Activated CD8-positive, alpha-beta memory T cell treated with anti-CD3 and anti-CD28 coated beads, Interleukin-2, amount 50 U/mL, for 48 hours (primary cell): ENCODE measurements around the gene GOLGA1.

Experiments used
- DNase-seq: peaks from one replicate; pipeline ENCODE4 v3.0.0-alpha.2; 2020

GOLGA1 gene

DNA sequence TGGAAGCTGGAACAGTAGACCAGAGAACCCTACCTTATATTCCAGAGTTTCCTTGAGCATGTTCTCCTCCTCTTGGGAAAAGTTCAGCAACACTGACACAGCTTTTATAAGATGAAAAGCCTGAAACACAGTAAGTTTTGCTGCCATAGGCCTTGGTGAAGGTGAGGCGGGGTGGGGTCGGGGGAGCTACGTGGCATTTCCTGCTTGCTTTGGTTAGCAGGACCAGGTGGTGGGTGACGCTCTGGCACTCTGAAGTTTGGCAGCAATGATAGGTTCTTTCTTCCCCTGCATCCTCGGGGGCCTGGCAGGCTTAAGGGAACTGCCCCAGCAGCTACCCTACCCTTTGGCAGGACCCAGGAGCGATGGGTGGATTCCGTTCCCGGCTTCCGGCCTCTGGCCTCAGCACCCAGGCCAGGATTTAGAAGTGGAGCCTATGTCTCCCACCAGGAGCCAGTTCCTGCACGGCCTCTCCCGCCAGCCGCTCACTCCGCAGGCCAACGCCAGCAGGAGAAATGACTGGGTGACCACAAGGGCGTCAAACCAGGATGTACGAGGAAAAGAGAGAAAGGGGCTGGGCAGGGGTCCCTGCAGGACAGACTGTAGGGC, 59.6 kb downstream of the GOLGA1 start:
- no peak for DNase-seq

DNA sequence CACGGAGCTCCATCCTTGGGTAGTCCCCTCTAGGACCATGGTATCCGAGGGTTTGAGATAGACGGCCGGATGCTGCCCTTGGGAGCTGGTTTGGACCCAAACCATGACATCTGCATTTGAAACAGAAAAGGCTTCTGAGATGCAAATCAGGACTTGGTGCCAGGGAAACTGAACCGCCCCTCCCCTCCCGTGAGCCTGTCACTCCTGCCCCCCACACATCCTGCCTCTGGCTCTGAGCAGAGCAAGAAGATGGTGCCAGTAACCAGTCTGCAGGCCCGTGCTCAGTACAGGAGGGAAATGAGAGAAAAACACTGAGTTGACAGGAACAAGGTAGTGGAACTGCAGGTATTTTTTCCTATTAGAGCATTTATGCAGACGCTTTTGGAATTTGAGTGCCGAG, 60.4 kb downstream of the GOLGA1 start:
- no peak for DNase-seq

DNA sequence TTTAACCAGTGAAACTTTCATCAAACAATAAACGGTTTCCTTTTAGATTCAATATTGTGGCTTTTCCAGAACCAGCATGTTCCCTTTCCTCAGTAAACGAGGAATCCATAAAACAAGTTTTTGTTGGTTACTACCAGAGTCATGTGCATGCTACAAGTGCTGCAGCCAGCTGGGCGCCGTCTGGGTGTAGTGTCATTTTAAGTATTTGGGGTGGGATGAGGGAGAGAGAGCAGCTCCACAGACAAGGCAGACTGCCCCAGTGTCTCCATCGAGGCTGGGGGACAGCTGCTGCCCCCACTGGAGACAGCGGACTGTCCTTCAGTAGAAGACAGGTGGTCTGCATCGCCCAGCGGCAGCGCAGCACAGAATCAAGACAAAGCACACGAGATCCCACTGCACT, 61.7 kb downstream of the GOLGA1 start:
- DNase-seq = no peak

DNA sequence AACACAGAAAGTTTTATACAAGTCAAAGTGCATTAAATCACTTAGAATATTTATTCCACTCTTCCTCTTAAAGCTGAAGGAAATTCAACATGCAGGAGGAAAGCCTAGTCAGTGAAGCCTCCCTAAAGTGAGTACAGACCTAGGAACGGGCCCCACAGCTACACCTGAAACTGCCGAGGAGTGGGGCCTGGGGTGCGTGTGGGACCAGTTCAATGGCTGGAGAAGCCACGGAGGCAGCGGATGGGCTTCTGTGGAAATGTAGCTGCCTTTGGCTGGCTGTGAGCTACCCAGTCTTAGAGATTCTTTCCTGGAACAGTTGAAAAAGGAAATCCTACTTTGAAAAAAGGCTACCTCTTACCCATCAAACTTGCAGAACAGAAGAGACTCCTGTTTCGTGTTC, 62.4 kb downstream of the GOLGA1 start:
- no peak for DNase-seq

DNA sequence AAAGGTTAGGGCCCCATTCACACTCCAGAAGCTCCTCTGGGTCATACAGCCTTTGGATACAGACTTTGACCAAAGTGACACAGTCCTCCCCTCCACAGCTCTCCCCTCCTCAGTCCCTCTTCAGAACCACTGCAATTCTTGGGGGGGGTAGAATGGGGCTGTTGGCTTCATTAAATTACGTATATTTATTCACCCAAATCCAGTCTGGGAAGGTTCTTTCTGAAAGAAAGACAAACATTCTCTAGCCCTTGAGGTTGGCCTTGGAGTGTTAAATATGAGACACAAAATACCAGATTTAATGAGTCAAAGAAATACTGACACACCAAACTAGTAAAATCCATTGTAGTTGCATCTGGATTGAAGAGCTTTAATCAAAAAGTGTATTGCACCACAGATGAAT, 62.9 kb downstream of the GOLGA1 start:
- no peak for DNase-seq

DNA sequence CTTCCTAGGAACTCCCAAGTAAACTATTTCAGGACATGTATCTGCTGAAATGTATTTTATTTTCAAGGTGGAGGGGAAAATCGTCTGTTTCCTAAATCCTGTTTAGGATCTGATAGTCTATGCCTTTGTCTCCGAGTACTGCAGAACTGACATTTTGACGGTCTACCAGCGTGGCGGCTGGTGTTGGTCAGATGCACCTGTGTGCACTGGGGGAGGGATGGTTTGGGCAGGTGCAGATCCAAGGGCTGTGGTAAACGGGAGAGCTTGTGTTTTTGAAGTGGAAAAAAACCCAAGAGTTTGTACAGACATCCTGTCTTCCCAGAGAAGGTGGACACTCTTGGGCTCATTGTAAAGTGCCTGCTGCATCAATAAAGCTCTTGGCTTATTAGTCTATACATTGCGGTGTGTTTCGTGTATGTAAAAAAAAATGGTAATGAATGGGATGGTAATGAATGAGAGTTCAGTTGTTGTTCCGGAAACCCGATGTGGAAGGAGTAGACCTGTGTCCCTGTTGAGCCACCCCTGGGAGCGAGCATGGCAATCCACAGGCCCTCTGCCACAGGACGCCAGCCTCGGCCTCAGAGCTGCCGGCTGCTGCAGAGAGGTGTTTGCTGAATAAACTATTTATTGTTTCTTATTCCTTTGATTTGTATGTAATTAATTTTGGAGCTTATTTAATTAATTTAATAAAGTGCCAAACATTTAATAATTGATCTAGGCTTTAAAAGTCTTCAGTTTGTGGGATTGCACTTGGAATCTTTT, 63.7 kb downstream of the GOLGA1 start:
- DNase-seq = no peak

DNA sequence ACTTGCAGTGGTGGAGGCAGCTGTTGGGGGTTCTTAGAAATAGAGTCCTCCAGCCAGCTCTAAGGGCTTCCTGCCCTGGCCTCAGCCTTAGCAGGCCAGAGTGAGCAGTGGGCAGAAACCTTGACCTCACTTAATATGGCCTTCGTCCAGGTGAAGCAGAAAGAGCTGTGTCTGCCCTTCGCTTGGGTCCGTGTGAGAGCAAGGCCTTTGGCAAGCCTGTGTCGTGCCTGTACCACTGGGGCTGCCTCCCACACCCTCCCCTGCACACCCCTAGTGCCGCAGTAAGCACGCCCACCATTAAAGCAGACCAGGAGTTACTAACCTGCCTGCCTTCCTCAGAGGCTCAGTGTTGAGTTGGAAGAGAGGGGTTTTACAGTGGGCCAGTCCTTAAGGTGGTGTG, 65.4 kb downstream of the GOLGA1 start:
- no peak for DNase-seq

DNA sequence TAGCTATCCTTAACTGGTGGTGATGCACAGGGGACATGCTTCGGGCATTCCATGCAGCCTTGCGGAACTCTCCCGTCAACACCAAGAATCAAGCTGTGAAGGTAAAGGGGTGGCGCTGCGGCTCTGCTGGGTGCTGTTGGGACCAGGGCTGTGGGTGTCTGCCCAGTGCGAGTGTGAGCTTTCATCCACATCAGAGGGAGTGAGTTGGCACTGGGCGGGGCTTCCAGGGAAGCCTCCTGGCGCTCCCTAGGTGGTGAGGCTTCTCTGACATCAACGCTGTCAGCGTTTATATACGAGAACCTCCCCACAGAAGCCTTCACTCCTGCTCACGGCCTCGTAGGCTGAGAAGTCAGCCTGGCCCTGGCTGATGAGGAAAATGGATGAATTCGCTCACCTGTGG, 67.2 kb downstream of the GOLGA1 start:
- no peak for DNase-seq

DNA sequence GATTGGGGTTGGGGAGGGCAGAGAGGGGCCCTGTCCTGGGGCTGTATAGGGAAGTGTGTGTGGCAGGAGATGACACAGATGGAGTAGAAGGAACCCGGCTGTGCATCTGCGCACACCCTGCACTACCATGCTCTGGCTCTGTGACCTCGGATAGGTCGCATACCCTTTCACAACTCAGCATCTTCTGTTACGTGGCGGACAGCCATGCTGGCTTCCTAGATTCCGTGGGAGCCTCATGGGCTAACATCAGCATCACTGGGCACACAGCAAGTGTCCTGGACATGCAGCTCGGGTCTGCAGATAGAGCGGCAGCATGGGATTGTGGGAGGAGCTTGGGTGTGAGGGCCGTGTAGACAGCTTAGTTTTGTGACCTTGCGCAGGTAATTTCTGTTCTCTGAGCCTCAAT, 69.7 kb downstream of the GOLGA1 start:
- DNase-seq = no peak

DNA sequence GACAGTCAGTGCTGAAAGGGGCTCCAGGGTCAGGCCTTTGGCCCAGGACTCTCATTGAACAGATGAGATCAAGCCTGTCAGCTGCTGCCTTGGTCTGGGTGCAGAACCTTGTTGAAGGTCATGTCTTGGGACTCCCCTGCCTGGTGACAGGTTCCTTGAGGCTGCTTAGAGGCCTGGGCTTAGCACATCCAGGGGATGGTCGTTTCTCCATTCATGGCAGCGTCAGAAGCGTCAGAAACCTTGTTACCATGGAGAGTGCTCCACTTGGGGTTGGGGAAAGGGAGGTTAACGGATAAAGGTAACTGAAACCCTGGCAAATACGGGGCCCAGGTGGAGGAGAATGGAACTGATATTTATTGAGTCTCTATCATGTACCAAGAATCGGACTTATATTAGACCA, 70.2 kb downstream of the GOLGA1 start:
- no peak for DNase-seq

DNA sequence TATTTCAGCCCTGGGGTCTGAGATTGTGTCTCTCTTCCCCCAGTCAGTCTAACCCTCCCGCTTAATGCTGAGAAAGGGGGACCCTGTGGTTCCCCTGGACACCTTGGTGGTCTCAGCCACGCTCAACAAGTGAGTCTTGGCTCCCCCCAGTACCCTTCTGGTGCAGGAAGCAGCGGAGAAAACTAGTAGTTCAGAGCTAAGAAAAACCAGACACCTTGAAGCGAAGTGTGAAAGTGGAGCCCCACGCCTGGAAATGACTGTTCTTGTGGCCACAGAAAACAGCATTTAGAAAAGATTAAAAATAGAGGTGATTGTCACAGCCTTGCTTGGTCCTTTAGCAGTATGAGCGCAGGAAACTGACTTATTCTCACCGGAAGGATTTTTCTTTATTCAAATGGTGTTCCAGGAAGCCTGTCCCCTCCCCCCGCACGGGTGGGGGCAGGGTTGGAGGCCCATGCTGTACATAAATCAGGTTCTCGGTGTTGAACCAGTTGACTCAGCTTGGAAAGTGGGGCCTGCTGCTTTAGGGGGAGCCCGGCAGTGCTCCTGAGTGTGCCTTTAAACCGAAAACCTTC, 70.8 kb downstream of the GOLGA1 start:
- DNase-seq = peak; percentile 90

DNA sequence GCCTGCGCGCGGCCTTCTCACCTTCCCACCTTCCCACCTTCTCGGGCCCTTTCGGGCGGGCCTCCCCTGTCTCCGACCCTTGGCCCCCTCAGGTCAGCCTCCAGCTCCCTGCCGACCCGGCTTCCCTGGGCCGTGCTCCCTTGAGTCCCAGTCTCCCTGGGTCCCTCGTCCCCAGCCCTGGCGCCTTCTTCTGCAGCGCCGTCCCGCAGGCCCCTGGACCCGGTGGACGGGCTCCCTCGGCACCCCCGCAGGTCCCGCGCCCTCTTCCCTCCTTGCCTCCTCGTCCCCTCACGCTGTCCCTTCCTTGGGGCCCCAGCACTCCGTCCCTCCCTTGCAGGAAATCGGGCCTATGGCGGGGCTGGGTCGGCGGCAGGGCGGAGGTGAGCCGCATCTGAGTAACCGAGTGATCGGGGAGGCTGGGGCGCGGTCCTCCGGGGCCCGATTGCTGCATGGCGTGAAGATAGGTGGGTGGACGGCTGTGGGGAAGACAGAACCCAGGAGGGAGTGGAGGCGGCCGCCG, 71.4 kb downstream of the GOLGA1 start:
- DNase-seq = peak; percentile 80

DNA sequence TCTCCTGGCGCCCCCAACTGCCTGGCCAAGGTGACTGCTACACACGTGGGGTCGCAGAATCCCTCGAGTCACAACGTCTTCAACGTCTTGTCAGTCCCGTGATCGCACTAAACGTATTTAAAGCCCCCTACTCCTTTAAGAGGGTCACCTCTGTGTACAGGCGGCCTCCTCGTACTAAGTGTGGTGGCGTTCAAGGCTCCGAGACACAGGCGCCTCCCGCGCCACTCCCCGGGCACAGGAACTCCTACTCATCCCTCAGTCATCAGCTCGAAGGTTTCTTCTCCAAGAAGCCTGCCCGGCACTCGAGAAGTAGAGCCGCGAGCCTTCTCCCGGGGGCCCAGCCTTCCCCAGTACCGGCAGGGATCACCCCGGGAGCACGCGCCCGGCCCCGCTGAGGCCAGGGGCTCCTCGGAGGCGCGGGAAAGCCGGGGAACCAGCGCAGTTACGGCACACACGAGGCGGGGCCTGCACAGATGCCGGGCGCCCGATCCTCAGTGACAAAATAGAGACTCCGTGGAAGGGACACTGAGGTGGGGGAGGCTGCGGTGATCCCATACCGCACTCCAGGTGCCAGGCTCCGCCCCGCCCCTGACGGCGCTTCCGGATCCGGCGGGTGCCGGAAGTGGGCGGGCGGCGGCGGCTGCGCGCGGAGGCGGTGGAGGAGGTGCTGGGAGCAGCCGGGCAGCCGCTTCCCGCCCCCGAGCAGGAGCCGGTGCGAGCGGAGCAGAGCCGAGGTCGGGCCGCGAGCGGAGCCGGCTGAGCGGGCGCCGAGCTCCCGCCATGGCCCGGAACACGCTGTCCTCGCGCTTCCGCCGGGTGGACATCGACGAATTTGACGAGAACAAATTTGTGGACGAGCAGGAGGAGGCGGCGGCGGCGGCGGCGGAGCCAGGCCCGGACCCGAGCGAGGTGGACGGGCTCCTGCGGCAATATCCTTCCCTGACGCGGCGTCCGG, 72.1 kb downstream of the GOLGA1 start:
- DNase-seq = peak; percentile 97

DNA sequence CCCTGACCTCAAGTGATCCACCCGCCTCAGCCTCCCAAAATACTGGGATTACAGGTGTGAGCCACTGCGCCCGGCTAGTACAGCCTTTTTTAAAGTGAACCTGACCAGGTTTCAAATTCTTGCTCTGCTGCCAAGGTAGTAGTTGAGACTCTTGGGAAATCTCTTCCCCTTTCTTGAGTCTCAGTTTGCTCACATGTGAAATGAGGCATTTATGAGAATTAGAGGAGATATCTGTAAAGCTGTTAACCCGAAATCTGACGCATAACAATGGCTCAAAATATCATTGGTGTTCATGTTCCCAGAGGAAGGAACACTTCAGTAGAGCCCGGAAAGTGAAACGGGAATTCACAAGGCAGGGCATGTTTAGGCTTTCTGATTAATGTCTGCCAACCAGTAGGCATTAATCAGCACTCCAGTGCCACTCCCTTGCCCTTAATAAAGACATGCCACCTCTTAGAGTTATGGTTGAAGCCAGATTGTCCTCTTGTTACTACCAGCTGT, 77.5 kb downstream of the GOLGA1 start:
- no peak for DNase-seq

DNA sequence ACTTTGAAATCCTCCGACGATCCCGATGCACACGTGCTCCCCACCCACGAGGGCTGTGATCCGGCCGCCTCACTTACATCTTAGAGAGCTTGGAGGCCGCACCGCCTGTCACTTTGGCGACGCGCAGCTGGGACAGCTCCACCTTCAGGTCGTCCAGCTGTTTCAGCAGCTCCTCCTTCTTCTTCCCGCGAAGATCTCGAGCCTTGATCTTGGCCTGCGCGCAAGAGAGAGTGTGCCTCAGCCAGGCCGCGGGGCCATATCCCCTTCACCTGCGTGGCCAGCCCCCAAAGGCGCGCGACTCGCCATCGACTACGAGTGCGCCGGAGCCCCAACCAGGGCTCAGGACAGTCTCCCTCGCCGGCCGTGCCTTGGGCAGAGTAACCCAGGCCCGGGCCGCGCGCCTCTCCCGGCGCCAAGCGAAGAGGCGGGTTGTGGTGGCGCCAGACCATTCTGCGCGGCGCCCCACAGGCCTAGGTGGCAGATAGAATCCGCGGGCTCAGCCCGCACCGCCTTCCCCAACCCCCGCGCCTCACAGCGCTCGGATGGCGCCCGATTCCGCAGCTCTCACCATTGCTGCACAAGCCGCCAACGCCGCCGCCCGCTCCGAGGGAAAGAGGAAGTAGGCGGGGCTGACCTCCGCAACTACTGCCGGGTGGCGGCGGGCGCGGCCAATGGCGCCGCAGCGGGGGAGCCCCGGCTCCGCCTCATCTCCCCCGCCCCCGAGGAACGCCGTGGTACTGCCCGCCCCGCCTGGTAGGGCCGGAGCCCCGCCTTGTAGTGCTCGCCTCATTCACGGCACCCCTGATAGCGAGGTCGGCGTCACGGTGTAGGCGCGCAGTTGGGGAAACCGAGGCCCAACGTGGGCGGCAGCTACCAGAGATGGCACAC, 79.3 kb downstream of the GOLGA1 start, which contains the start of the genes ARPC5L and RPL35:
Gene ARPC5L (plus strand): TSS at position 789 of the 888 bp plus-strand sequence. CDS start 7,161 bp downstream, outside the sequence.
Gene RPL35 (minus strand): TSS at position 616 of the 888 bp plus-strand sequence. CDS start 45 bp downstream, at position 571.
- DNase-seq = peak; percentile 97

DNA sequence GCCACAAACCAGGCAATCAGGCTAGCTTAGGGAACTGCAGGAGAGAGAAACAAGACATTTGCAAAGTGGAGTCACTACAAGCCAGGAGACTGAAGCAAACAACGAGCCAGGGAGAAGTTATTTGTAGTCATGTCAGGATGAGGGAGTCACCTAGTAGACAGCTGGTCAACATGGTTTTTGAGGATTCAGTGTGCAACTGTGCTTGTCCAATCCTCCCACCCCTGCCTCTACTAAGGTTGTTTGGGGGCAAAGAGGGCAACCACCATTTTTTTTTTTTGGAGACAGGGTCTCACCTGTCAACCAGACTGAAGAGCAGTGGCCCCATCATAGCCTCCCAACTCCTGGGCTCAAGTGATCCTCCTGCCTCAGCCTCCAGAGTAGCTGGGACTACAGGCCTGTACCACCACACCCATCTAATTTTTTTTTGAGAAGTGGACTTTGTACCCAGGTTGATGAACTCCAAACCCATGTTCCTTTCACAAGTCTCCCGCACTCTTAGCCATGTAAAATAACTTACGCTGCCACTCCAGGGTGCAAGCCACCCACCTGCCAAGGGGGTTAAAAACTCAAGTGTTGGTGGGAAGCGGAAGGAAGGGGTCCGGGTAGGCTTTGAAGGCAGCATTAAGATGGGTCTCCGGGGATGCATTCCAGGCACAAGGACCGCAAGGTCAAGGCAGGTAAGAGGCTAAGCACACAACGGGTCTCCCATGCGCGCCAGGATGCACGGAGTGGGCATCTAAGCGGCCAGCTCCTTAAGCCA, 80.1 kb downstream of the GOLGA1 start:
- DNase-seq = no peak

DNA sequence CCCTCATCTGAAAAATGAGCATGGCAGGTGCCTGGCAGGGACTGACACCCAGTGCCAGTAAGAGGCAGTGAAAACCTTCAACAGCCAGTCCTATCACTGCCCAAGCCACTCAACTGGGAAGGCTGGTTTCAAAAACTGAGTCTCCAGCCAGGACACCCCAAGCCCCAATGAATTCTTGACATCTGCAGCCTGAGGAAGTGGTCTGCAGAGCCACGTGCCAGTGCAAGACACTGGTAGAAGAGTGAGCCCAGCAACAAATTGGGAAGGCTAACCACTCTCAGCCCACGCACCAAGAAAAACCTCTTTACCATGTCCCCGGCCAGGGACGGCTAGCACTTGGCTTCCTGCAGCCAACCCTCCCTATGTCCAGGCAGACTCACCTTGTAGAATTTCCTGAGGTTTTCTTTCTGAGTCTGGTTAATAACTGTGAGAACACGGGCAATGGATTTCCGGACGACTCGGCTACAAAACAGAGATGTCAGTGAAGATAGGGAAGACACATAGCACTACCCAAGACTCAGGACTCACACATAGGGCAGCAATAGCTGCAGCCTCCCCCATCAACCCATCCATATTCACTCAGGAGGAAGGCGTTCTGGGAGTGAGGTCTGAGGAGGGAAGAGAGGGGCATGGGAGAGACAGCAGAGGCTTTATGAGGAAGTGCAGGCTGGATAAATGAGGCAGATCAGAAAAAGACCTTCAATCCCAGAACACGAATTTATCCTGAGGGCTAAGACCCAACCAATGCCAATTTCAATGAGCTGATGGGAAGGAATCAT, 80.9 kb downstream of the GOLGA1 start:
- no peak for DNase-seq

DNA sequence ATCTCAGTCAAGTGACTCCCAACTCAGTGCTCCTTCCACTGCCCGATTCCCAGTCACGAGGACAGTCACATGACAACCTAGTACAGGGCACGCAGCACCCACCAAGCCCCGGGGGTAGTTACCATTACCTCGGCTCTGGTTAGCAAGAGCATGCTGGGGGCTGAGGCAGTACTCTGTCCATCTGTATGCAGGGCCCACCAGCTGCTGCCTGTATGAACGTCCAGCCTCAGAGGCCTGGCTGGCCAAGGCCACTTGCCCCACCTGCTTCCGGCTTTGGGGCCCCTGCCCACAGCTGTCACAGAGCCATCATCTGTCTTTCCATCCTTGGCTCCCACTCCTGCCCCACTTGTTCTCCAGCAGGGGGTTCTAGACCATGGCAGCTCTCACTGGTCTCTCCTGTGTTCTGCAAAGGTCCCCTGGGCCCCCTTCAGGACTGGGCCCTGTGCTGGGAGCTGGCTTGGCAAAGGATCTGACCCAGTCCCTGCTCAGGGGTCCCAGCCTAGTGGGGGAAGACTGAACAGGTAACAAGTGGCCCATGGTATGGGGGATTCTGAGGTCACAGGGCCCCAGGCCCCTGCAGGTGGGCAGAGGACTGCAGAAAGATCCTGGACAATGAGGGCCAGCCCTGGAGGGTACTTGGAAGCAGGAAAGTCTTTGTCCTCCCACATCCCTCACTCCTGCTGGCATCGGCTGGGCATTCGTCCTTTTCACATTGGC, 82.4 kb downstream of the GOLGA1 start:
- DNase-seq = no peak

DNA sequence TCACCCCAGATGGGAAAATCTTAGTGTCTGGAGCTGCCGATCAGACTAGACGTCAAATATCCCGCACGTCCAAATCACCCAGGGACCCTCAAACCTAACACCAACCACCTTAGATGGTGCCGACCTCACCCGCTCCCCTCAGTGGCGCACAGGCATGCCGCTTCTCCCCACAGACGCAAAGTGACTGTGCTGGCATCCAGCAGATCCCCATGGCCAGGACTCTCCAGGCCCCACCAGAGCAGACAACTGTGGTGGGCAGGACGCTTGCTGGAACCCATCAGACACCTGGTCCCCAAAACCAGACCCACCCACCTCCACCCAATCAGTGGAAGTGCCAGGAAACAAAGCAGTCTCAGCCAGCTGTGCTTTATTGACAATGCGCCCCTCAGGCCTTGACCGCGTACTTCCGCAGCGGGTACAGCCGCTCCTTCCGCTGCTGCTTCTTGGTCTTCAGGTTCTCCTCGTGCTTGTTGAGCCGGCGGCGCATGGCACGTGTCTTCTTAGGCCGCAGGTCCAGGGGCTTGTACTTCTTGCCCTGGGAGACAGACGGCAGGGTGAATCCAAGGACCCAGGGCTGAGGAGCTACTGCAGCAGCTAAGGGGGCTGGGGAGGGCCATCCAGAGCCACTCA, 83.2 kb downstream of the GOLGA1 start:
- peak; percentile 57 for DNase-seq
